NCI-H2196 (cell line): ENCODE measurements around the gene C13orf42.
A peak's percentile ranks its signal among the peaks of the same experiment; 100 is the strongest.

Source experiments
- DNase-seq: peaks from one replicate; lab custom pipeline; 2025; ENCODE audit not compliant: unreplicated experiment; lab: John Stamatoyannopoulos, UW

The C13orf42 gene

DNA sequence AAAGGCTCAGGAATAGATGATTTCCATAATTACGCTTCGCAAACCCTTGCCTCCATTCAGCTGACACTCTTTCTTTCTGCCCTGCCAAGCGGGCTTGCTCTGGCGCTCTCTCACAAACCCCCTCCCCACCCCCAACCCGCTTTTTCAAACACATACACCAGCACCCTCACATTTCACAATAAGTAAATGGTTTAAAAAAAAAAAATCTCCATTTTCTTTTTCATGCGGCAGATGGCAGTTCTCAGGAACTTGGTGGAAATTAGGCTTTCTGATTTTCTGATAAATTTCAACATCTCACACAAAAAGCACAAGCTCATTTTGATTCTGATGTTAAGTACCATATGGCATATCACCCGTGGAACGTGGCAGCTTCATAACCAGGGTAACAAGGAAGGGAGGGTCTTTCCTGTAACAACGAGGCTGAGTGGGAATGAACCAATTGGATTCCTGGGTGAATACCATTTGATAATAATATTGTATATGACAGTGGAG lies 43.8 kb downstream of the C13orf42 start:
- no peak for DNase-seq

DNA sequence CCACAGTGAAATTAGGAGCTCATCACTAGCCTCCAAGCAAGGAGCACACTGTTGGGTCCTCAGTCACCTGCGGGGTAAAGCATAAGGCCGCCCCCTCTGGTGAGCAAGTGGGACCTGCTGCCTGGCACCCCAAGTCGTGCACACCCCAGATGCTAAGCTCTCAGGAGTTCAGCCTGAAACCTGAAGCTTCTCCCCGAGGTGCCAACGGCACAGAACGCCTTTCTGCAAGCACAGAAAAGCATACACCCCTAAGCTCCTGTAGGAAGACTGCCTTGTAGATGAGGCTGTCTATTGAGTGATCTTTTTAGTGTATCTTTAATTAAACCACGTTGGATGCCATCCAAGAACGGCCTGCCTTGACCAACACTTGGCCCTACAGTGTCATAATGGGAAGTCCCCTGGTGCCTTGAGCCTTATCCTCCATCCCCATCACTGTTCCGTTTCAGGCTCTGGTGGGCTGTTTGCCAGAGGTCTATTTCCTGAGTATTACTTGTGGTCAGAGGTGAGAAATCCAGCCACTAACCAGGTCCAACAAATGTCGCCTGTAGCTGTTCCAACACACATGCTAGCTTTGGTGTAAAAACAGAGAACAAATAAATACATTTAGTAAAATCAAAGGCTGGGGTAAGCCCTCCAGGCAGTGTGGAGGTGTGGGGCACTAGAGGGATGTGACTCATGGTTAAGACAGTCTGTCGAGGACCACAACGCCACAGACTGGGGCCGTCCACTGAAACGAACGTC lies 44.8 kb downstream of the C13orf42 start:
- DNase-seq: peak; percentile 18

DNA sequence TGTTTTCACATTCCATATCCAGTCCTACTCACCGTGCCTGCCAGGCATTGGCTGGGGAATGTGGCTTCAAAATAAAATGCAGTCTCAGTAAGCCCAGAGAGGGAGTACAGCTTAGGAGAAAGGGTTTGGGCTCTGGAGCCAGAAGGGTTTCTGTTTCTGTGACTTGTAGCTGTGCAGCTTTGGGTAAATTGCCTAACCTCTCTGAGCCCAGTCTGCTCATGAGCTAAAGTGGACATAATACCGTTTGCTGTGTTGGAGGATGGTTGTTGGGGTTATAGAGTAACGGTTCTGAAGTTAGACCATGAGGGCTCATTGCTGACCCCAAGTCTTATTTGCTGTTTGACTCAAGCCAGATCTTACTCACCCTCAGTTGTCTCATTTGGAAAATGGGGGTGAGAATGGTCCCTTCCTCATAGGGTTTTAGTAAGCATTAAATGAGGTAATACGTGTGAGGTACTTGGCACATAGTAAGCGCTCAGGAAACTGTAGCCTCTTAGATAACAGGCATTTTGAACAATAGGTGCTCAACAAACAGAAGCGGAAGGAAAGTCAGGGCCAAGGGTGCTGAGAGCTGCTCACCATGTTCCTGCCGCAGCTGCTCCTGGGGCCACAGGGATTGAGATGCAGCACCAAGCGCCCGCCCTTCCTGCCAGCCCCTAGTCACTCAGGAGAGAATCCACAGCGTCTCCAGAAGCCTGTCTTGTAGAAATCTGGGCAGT lies 45.5 kb downstream of the C13orf42 start:
- no peak for DNase-seq

DNA sequence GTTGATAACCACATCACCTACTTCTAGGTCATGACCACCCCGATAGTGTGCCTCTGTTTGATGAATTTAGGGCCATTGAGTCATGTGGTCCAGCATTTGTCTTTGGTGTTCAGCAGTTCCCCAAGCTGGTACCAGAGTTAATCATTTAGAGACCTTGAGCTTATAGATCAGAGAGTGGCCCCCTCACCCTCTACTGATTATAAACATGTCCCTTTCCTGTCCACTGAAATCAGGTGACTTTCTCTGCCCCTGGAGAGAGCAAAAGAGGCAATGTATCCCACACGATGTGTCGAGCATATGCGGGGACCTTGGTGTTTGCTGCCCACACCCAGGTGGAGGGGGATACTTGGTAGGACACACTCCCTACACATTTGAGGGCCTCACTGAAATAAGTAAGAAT lies 46.3 kb downstream of the C13orf42 start:
- DNase-seq: no peak

DNA sequence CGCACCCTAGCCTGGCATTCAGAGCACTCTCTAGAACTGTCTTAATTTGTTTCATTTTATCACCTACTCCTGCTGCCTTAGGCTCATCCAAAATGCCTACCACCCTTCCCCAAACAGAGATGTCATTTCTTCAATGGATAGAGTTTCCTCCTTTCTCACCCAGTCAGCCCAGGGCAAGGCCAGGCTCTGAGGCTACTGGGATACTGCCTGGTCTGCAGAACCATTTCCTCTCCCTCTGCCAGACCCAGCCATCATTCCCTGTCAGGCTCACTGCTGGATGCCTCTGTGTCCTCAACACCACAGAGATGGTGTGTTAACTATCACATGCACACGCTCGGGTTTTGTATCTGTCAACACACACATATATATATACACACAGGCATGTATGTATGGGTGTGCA lies 47.2 kb downstream of the C13orf42 start:
- no peak for DNase-seq

DNA sequence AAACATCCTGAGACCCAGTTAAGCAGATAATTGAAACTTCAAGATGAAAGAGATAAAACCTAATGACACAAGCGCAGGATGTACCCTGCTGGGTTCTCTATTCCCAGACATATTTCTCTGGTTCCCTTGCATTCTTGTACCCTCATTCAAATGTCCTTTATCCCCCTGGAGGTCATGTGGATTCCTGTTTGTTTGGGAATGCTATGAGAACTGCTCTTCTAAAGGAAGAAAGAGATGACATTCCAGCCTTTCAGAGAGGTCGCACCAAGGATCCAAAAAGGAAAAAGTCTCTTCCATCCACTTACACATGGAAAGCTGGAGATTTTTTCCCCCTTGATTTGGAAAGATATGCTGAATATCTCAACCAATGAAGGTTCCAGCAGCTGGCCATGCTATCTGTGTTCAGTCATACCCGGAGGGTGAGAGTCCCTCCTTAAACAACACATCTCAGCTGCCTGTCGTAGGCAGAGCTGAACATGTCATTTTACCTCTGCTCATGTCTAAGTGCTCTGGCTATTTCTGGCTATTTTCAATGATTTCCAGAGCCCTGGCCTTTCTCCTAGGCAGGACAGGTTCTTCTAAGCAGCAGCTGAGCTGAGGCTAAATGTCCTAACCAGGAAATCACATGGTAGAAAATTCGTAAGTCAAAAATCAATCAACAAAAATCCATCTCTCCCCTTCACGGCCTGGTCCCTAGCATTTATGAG lies 52.5 kb downstream of the C13orf42 start:
- no peak for DNase-seq

DNA sequence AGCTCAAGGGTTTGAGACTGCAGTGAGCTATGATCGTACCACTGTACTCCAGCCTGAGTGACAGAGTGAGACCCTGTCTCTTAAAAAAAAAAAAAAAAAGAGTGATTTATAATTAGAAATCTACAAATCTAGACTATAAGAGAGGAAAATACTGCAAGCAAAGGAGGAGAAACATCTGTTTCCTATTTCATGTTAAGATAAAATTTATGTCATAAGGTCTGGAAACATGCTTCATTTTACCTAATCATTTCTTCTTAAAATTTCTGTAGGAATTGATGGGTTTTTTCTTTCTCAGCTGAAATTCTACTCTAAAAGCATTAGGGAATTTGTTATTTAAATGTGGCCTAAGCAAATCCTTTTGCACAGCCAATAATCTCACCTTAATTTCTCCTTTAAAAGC lies 53.2 kb downstream of the C13orf42 start:
- DNase-seq: no peak

DNA sequence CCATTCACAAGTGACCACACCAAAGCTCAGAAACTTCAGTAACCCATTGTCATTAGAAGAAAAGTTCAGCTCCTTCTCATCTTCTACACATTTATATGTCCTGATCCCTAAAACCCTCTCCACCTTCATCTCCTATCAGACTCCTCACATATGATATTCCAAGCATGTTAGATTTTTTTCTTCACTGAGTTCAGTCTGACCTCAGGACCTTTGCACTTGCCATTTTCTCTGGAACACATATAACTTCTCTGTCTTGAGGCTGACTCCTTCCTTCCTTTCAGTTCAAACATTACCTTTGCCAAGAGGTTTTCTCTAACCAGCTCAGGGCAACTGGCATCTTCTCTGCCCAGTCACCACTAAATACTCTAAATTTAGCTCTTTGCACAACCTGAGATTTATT lies 54.1 kb downstream of the C13orf42 start:
- no peak for DNase-seq

DNA sequence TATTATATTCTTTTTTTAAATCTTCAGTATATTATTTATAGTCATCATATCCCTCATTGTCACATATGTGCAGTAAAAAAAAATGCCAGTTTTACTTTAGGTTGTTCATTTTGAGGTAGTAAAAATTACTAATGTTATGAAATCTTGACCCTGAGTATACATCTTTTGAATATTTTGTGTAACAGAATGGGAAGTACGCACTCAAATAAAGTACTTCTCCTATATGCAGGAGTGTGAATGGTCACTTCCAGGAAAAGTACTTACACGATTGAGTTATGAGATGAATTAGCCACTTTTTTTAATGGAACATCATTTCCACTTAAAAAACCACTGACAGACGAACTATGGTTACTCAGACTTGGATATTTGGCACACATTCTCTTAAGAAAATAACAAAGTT lies 58.5 kb downstream of the C13orf42 start:
- DNase-seq: no peak

DNA sequence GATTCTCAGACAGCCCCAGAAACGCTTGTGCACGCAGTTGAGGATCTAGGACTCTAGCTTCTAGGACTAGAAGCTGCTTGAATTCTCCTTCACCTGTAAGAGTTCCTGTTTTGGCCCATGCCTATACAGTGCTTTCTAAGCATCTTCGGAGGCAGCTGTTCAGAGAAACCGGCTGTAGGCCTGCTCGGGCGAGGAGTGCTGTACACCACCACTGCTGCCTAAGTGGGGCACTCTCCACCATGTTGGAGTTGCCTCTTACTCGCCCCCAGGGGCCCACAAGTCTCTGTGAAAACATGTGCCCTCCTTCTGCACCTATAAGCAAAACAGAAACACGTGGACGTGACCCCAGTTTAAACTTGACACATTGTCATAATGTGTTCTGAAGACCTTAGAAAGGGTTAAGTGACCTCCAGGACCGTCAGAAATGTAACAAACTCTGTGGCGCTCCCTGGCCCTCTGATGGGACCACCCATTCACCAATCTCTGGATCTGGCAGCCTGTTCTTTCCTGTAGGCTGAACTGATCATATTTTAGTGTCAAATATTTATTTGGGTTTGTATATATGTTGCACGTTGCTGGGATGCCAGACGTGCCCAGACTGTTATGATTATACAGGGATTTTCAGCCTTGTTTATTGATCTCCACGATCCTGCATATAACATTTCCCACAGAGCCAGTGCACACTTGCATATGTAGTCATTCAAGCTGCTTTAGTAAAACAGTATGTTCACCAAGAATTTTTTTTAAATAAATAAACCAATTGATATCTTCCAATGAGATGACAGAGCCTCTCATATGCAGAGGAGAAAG lies 60.8 kb downstream of the C13orf42 start:
- no peak for DNase-seq

DNA sequence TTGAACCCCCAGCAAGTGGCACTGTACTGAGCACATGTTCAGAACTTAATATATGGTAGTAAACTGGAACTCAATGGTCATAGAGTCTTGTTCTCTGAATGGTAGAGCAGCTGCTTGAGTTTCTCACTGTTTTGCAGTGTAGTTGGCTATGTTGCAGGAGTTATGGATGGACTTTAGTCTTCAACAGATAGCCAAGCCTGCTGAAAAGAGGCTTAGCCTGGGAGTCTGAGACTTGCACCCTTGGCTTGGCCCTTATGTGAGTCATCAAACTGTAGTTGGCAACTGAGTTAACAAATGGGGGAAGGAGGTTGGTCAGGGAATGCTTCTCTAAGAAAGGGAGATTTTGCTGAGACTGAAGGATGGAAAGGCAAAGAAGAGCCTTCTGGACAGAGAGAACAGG lies 62.5 kb downstream of the C13orf42 start:
- no peak for DNase-seq

DNA sequence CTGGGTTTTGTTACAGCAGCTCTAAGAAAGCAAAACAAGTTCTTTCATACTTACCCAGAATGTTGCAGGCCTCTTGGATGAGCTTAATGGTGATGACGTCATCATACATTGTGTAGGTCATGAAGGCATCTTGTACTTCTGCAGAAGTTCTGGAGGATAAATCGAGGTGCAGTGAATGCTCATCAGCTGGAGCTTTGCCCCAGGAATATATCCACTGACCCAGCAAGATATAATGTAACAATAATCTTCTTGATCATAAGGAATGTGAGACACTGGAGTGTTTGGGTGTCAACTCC lies 63.0 kb downstream of the C13orf42 start:
- DNase-seq: no peak

DNA sequence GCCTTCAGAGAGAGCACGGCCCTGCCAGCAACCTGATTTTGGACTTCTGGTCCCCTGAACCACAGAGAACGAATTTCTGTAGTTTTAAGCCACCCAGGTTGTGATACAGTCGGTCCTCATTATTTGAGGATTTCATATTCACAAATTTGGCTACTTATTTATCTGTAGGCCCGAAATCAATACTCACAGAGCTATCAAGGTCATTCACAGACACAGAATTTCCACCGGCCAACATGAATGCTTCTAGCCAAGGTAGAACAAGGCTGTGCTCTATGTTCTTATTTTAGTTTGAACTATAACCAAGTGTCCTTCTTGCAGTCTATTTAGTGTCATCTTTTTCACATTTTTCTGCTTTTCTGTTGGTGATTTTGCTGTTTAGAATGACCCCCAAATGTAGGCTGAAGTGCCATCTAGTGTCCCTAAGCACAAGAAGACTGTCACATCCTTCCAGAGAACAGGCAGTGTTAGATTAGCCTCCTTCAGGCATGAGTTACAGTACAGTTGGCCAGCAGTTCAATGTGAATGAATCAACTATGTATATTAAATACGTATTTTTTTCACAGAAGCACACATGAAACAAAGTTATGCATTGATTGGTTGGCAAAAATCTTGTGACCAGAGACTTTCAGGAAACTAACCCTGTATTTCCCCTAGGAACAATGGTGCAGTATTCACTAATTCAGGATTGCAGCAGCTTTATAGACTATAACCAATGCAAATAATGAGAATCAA lies 63.5 kb downstream of the C13orf42 start:
- DNase-seq: no peak

DNA sequence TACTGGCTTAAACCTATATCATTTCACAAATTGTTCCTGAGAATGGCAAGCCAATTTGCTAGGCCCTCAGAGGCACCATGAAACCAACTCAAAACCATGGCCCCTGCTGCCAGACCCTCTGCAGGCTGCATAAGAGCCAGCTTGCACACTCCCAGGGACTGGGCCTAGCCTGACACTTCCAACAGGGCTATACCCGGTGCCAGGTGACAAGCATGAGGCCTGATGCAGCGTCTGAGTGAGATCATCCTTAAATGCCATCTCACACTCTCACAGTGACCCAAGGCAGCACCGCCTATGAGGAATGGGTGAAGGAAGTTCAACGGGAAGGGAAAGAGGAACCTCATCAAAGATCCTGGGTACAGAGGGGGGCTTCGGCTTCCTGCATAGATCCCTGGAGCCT lies 65.6 kb downstream of the C13orf42 start:
- no peak for DNase-seq

DNA sequence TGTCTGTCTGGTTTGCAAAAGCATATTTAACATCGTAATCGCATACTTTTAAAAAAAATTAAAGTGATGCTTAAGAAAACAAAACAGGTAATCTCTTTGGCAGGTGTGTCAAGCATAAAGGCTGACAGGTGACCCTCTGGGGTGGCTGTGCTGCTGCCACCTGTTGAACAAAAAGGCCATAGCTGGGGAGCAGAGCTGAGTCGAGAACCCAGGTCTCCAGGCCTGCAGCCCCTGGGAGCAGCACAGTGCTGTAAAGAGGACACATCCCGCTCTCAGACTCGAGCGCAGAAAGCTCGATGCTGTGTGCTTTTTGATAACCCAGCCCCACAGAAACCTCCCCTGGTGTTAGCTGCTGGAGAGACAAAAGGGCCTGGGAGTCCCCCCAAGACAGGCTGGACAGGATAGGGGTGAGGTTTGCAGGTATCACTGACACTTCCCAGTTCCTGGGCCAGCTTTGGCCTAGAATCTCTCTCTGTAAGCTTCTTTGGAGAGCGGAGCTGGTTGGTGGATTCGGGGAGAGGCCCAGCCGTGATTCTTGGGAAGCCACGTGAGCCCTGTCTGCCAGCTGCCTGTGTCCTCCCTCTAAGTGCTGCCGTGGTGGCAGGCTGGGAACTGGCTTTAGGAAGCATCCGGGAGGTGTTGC lies 66.9 kb downstream of the C13orf42 start:
- no peak for DNase-seq

DNA sequence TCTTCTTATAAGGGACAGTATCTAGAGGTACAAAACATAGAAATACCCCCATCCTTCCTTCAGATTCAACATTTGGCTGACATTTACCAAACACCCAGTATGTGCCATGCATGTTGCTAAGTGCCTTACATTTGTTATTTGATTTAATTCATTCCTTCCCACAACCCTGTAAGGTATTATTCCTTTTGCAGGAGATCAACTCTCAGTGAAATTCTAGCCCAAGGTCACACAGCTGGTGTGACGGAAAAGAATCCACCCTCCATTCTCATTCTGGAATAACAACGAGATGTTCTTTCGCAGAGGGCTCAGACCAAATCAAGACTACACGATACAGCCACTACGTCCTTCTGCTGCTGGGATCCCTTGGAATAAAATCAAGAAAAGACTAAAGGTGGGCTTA lies 67.8 kb downstream of the C13orf42 start:
- DNase-seq: no peak

DNA sequence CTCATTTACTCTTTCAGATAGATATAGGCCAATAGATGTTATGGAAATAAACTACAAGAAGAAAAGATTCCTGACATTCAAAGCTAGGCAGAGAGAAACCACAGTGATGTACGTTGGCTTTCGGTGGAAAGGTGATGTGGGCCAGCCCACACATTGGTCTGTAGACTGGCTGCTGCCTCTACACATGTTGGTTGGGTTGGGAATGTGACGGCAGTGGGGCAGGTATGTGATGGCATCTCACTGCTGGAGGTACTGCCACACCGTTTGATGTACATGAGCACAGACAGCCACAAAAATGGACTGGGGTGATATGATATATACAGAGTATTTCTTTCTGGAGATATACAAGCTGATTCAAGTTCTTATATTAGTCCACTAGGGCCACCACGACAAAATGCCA lies 69.4 kb downstream of the C13orf42 start:
- DNase-seq: no peak

DNA sequence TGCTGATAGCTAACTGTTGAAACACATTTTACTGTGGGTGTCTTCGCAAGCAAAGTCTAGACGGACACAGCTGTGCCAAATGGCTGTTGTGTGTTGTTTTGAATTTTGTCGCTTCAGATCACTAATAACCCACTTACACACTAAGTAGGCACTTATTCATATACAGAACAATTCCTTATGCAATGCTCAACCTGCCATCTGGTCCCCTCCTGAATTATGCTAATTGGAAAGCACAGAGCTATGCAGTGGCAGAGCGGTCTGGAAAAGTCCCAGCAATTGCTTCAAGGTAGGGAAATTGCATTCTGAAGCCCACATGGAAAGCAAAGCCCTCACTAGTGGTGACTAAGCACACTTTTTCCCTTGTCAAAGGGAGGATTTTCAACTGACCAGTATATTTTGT lies 69.9 kb downstream of the C13orf42 start:
- no peak for DNase-seq

DNA sequence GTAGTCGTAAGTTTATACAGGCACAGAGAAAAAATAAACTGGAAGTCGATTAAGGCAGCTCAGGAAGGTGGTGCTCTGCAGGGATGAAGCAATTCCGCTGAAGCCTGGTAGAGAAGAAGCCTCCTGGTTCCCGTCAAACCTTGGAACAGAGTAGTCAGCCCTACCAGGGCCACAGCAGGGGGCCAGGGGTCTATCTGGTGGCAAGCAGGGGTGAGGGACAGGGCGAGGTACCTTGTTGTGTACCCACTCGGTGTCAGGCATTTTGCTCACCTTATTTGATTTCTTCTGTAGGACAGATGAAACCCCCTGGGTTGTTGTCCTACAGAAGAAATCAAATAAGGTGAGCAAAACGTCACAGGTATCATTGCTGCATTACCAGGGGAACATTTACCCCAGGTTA lies 70.6 kb downstream of the C13orf42 start:
- no peak for DNase-seq

DNA sequence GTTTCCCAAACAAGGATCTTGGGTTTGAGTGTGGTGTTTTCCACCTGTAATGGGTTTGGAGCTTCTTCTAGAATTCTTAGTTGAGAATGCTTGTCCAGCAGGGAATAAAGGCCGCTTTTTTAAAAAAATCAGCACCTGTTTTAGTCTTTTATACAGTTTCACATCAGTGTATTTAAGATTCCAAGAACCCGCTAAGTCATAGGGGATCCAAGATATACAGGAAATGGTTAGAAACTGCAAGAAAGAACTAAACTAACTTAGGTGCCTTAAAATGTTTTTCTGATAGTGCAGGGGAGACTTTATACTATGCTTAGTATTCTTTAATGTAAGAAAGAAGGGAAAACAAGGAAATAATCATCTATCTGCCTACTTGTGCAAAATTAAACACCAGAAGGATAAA lies 74.7 kb downstream of the C13orf42 start:
- no peak for DNase-seq
